Endothelial cell of umbilical vein (primary cell): ENCODE measurements around the gene ZNF775. TPM values are rescaled to one million over a fixed set of nuclear protein-coding genes. Genes with fewer than 3 reads are reported as not detected.

Source experiments
- BruUV-seq: library from RNA; stranded (reverse); fragments of 400-500 nt; replicated peaks from 2 replicates; lab custom pipeline; 2021; lab: Mats Ljungman, UMichigan
- CTCF ChIA-PET: fragments of 300-600, 350-600 bp; sonication (Branson Sonifier 250); formaldehyde crosslinking; loops from one replicate; lab custom pipeline; 2021; ENCODE audit warnings: antibody characterized with exemption, inconsistent platforms; lab: Charles Lee
- POLR2A ChIA-PET: fragments of 300-600, 350-600 bp; sonication (Branson Sonifier 250); formaldehyde crosslinking; loops from one replicate; lab custom pipeline; 2021; ENCODE audit warnings: antibody characterized with exemption, inconsistent platforms; lab: Charles Lee
- DNase-seq: peaks from one replicate; pipeline ENCODE4 v3.0.0-alpha.2; 2011; ENCODE audit warnings: low read depth, low spot score
- FAIRE-seq: peaks from 2 replicates; lab custom pipeline; 2011; peaks lifted over from hg19 to GRCh38; lab: Jason Lieb, UNC
- H2AFZ ChIP-seq: 2 replicates; pipeline ENCODE4 v1.6.0; 2012; ENCODE audit warnings: low read depth, low read length, control low read depth, inconsistent platforms
- H3K27ac ChIP-seq: 2 replicates; pipeline ENCODE4 v1.5.1; 2011; ENCODE audit warnings: low read depth, mild to moderate bottlenecking, control low read depth, low read length, moderate library complexity; ENCODE audit not compliant: insufficient read depth
- H3K27me3 ChIP-seq, 2 experiments: 2 replicates each; pipeline versions ENCODE4 v1.6.0 to v1.6.1; 2011; ENCODE audit warnings: low read length in 2 of 2, mixed read lengths in 1 of 2; ENCODE audit not compliant: control insufficient read depth in 2 of 2, insufficient read depth in 2 of 2
- H3K36me3 ChIP-seq, 2 experiments: 2 replicates in 1 of 2; 3 replicates in 1 of 2; pipeline ENCODE4 v1.5.1; 2011; ENCODE audit warnings: low read length in 2 of 2, mild to moderate bottlenecking in 1 of 2, moderate library complexity in 1 of 2; ENCODE audit not compliant: control insufficient read depth in 2 of 2, insufficient read depth in 2 of 2; ENCODE audit errors: extremely low read depth in 1 of 2
- H3K4me1 ChIP-seq: 3 replicates; pipeline ENCODE4 v1.5.1; 2011; ENCODE audit warnings: mild to moderate bottlenecking, low read length; ENCODE audit not compliant: control insufficient read depth, insufficient read depth; ENCODE audit errors: extremely low read depth
- H3K4me2 ChIP-seq: 2 replicates; pipeline ENCODE4 v1.6.1; 2011; ENCODE audit warnings: low read length, control low read depth, mixed read lengths; ENCODE audit not compliant: insufficient read depth
- H3K4me3 ChIP-seq, 3 experiments: fragments of 200-600 bp in 1 of 3; sonication (generic), shearing (Covaris generic) in 1 of 3; replicated peaks in 1 of 3; 2 replicates each; pipeline ENCODE4 v1.5.1; 2011 to 2016; ENCODE audit warnings: control low read depth in 3 of 3, low read length in 3 of 3, mild to moderate bottlenecking in 2 of 3, inconsistent platforms in 1 of 3, low read depth in 1 of 3, moderate library complexity in 1 of 3; ENCODE audit not compliant: insufficient read depth in 1 of 3
- H3K79me2 ChIP-seq: 2 replicates; pipeline ENCODE4 v1.6.0; 2012; ENCODE audit warnings: low read length, inconsistent platforms; ENCODE audit not compliant: control insufficient read depth, insufficient read depth
- H3K9ac ChIP-seq: replicated peaks from 2 replicates; pipeline ENCODE3; 2011; ENCODE audit warnings: low read length, control low read depth; ENCODE audit not compliant: insufficient read depth; ENCODE audit errors: extremely low read depth
- H3K9me1 ChIP-seq: replicated peaks from 3 replicates; pipeline ENCODE4 v1.6.0; 2011; ENCODE audit warnings: mild to moderate bottlenecking, low read length; ENCODE audit not compliant: control insufficient read depth, insufficient read depth; ENCODE audit errors: extremely low read depth
- H3K9me3 ChIP-seq: replicated peaks from 2 replicates; pipeline ENCODE4 v1.5.1; 2012; ENCODE audit warnings: low read length, inconsistent platforms; ENCODE audit not compliant: control insufficient read depth, insufficient read depth
- H4K20me1 ChIP-seq: replicated peaks from 2 replicates; pipeline ENCODE3; 2011; ENCODE audit warnings: mild to moderate bottlenecking, low read length; ENCODE audit not compliant: control insufficient read depth, insufficient read depth; ENCODE audit errors: extremely low read depth
- EZH2 ChIP-seq: IDR thresholded peaks from 2 replicates; pipeline ENCODE4 v1.6.1; 2012; ENCODE audit warnings: borderline replicate concordance, low read depth, mild to moderate bottlenecking, moderate library complexity, low read length, inconsistent platforms; ENCODE audit not compliant: severe bottlenecking
- FOS ChIP-seq: IDR thresholded peaks from 2 replicates; pipeline ENCODE4 v1.6.1; 2011; ENCODE audit warnings: mild to moderate bottlenecking, low read length, moderate library complexity, borderline replicate concordance; ENCODE audit not compliant: insufficient read depth
- GATA2 ChIP-seq: IDR thresholded peaks from 2 replicates; pipeline ENCODE4 v1.7.0; 2011; ENCODE audit warnings: low read depth, mild to moderate bottlenecking, moderate library complexity, mixed read lengths, low read length; ENCODE audit not compliant: insufficient read length, insufficient read depth
- JUN ChIP-seq: IDR thresholded peaks from 2 replicates; pipeline ENCODE4 v1.6.1; 2011; ENCODE audit warnings: borderline replicate concordance, low read depth; ENCODE audit not compliant: insufficient read length, insufficient read depth
- MYC ChIP-seq: IDR thresholded peaks from one replicate; pipeline ENCODE4 v1.6.1; 2011; ENCODE audit warnings: mild to moderate bottlenecking, low read depth, low read length
- POLR2A ChIP-seq: IDR thresholded peaks from 2 replicates; pipeline ENCODE4 v1.6.1; 2012; ENCODE audit warnings: low read depth, mild to moderate bottlenecking, control low read depth, low read length
- POLR2AphosphoS5 ChIP-seq: IDR thresholded peaks from 2 replicates; pipeline ENCODE4 v1.6.1; 2012; ENCODE audit warnings: low read depth, mild to moderate bottlenecking, control low read depth, low read length, moderate library complexity; ENCODE audit not compliant: insufficient read depth
- dilution Hi-C: fragments of 300-500 bp; cut with MboI; formaldehyde crosslinking; loops from one replicate; pipeline ENCODE4 v1.15.0; 2019; ENCODE audit warnings: low sequenced_read_pairs; ENCODE audit not compliant: extremely low pct_ligation_motif_present
- intact Hi-C: fragments of 100-400 bp; cut with micrococcal nuclease; formaldehyde crosslinking; loops from one replicate; pipeline ENCODE4 v1.10.0; 2022
- polyA plus RNA-seq, 4 experiments: library from polyadenylated mRNA; depleted of rRNA in 3 of 4; stranded (reverse) in 3 of 4; unstranded in 1 of 4; fragments of >200 nt; gene quantifications; 2 replicates each; pipeline versions ENCODE4 v1.2.1 to v1.2.3, GENCODE V29; 2011 to 2012; ENCODE audit warnings: missing spikeins in 1 of 4
- total RNA-seq: library from RNA; stranded (reverse); gene quantifications from 2 replicates; pipeline ENCODE4 v1.2.3, GENCODE V29; 2021
- TF ChIP-seq, protein P1 (sequence below), 2 donors: IDR thresholded peaks; 1 replicate in 1 of 2; 2 replicates in 1 of 2; pipeline ENCODE4 v1.5.1; 2011; ENCODE audit warnings: low read length in 2 of 2, mild to moderate bottlenecking in 2 of 2, moderate library complexity in 2 of 2, control low read depth in 1 of 2, inconsistent platforms in 1 of 2, low read depth in 1 of 2; ENCODE audit not compliant: insufficient read depth in 1 of 2; ENCODE audit errors: extremely low read depth in 1 of 2
- TF ChIP-seq, protein P2 (sequence below): IDR thresholded peaks from 2 replicates; pipeline ENCODE4 v1.6.1; 2011; ENCODE audit not compliant: insufficient read depth, insufficient read length

ZNF775 gene
- total and polyA plus RNA-seq, 2 donors (not counting 3 experiments of a cell fraction or from before 2014, with no cell fraction given) = 5.8 to 8.3 TPM

DNA sequence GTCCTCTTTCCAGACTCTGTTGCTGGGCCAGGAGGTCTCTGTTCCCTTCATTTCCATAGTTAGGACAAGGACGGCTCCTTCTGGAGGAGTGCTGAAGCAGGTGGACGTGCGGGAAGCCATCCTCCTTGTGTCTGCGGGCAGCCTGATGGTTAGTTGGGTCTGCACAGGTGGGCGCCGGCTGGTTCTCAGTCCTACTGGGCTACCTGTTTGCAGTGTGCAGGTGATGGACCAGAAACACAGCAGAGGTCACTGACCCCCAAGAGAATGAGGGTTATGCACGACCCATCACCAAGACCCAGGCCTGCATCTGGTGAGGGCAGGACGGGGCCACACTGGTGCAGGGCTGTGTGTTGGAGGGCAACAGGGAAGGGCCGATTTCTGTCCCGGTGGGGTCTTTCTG, 45.5 kb upstream of the ZNF775 start:
- Histone ChIP-seq H3K36me3 (no peaks in the 10 kb centered on the region), H3K27me3 (no peaks in the 10 kb centered on the region), H3K4me1 (no peaks in the 10 kb centered on the region), H3K4me3 (no peak overlapping the region), H2AFZ (no peak overlapping the region), H3K79me2 (no peaks in the 10 kb centered on the region), H3K9me3 (no peaks in the 10 kb centered on the region), H3K9me1 (no peaks in the 10 kb centered on the region), H4K20me1 (no peaks in the 10 kb centered on the region), H3K9ac (no peak overlapping the region), H3K27ac (no peak overlapping the region), H3K4me2 (no peak overlapping the region)
- CTCF ChIA-PET = no interaction called here
- FAIRE-seq = no peak
- POLR2A ChIA-PET = no interaction called here
- DNase-seq = no peak
- TF ChIP-seq, protein P1, sequence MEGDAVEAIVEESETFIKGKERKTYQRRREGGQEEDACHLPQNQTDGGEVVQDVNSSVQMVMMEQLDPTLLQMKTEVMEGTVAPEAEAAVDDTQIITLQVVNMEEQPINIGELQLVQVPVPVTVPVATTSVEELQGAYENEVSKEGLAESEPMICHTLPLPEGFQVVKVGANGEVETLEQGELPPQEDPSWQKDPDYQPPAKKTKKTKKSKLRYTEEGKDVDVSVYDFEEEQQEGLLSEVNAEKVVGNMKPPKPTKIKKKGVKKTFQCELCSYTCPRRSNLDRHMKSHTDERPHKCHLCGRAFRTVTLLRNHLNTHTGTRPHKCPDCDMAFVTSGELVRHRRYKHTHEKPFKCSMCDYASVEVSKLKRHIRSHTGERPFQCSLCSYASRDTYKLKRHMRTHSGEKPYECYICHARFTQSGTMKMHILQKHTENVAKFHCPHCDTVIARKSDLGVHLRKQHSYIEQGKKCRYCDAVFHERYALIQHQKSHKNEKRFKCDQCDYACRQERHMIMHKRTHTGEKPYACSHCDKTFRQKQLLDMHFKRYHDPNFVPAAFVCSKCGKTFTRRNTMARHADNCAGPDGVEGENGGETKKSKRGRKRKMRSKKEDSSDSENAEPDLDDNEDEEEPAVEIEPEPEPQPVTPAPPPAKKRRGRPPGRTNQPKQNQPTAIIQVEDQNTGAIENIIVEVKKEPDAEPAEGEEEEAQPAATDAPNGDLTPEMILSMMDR (IDR thresholded peaks at IDR 0.05; ENCODE audit: extremely low read depth in 1 of 2, insufficient read depth in 1 of 2, low read depth in 1 of 2, low read length in 2 of 2) = no peak
- no peak for TF ChIP-seq MYC
- no peak for TF ChIP-seq GATA2
- no peak for TF ChIP-seq POLR2A
- TF ChIP-seq POLR2AphosphoS5 = no peak
- TF ChIP-seq, protein P2, sequence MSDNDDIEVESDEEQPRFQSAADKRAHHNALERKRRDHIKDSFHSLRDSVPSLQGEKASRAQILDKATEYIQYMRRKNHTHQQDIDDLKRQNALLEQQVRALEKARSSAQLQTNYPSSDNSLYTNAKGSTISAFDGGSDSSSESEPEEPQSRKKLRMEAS = no peak
- no peak for TF ChIP-seq EZH2
- no peak for TF ChIP-seq FOS
- no peak for TF ChIP-seq JUN
- dilution Hi-C loops (no loop called here), intact Hi-C loops (no loop called here)
- BruUV-seq = no TSS peak
